Activated naive CD4-positive, alpha-beta T cell treated with anti-CD3 and anti-CD28 coated beads, Interleukin-2, amount 50 U/mL, for 24 hours (primary cell): ENCODE measurements around the gene NCS1.

ENCODE experiments used
- H3K27ac Mint-ChIP-seq: one replicate; pipeline ENCODE4 v1.8.0; 2021; ENCODE audit warnings: mild to moderate bottlenecking, mixed read lengths
- H3K27me3 Mint-ChIP-seq: one replicate; pipeline ENCODE4 v1.8.0; 2021; ENCODE audit warnings: mixed read lengths
- H3K36me3 Mint-ChIP-seq: one replicate; pipeline ENCODE4 v1.8.0; 2021; ENCODE audit warnings: mixed read lengths
- H3K4me1 Mint-ChIP-seq: one replicate; pipeline ENCODE4 v1.8.0; 2021; ENCODE audit warnings: mixed read lengths
- H3K4me3 Mint-ChIP-seq: one replicate; pipeline ENCODE4 v1.8.0; 2021; ENCODE audit warnings: mild to moderate bottlenecking, mixed read lengths
- H3K9me3 Mint-ChIP-seq: one replicate; pipeline ENCODE4 v1.8.0; 2021; ENCODE audit warnings: mixed read lengths

Gene NCS1

GRCh38 chr9:130179331-130179907 is 7.2 kb downstream of the NCS1 start:
- Mint-ChIP-seq H3K27me3 (no peaks in the 10 kb centered on the region), H3K36me3 (no peaks in the 10 kb centered on the region), H3K4me1 (no peaks in the 10 kb centered on the region), H3K4me3 (no peak overlapping the region), H3K27ac (no peak overlapping the region), H3K9me3 (no peaks in the 10 kb centered on the region)

GRCh38 chr9:130180516-130180915 is 8.3 kb downstream of the NCS1 start:
- H3K9me3 Mint-ChIP-seq = no peaks in the 10 kb centered on the region
- H3K4me3 Mint-ChIP-seq = no peak overlapping the region
- no peaks in the 10 kb centered on the region for H3K36me3 Mint-ChIP-seq

GRCh38 chr9:130181678-130182380 is 9.6 kb downstream of the NCS1 start:
- Mint-ChIP-seq H3K36me3 (no peaks in the 10 kb centered on the region), H3K27me3 (no peaks in the 10 kb centered on the region), H3K4me3 (no peak overlapping the region), H3K9me3 (no peaks in the 10 kb centered on the region), H3K27ac (no peak overlapping the region), H3K4me1 (no peaks in the 10 kb centered on the region)

More at GRCh38 chr9:130180516-130180915, 8.3 kb downstream of the NCS1 start:
- H3K27me3 Mint-ChIP-seq = no peaks in the 10 kb centered on the region
- H3K4me1 Mint-ChIP-seq = no peaks in the 10 kb centered on the region
- no peak overlapping the region for H3K27ac Mint-ChIP-seq

GRCh38 chr9:130182381-130182909 is 10.2 kb downstream of the NCS1 start:
- Mint-ChIP-seq H3K36me3 (no peaks in the 10 kb centered on the region), H3K27me3 (no peaks in the 10 kb centered on the region), H3K4me3 (no peak overlapping the region), H3K9me3 (no peaks in the 10 kb centered on the region), H3K27ac (no peak overlapping the region), H3K4me1 (no peaks in the 10 kb centered on the region)

GRCh38 chr9:130183133-130183762 is 11.0 kb downstream of the NCS1 start:
- H3K27me3 Mint-ChIP-seq = no peaks in the 10 kb centered on the region
- no peaks in the 10 kb centered on the region for H3K36me3 Mint-ChIP-seq
- H3K27ac Mint-ChIP-seq = no peak overlapping the region
- no peaks in the 10 kb centered on the region for H3K4me1 Mint-ChIP-seq
- H3K4me3 Mint-ChIP-seq = no peak overlapping the region
- H3K9me3 Mint-ChIP-seq = no peaks in the 10 kb centered on the region

- H3K27ac Mint-ChIP-seq = no peak overlapping the region
- H3K9me3 Mint-ChIP-seq = no peaks in the 10 kb centered on the region
- no peaks in the 10 kb centered on the region for H3K27me3 Mint-ChIP-seq
- no peaks in the 10 kb centered on the region for H3K4me1 Mint-ChIP-seq
- no peaks in the 10 kb centered on the region for H3K36me3 Mint-ChIP-seq
- no peak overlapping the region for H3K4me3 Mint-ChIP-seq
Observed at GRCh38 chr9:130185017-130185416, 12.8 kb downstream of the NCS1 start.

GRCh38 chr9:130185490-130186031 is 13.4 kb downstream of the NCS1 start:
- Mint-ChIP-seq H3K27ac (no peak overlapping the region), H3K4me1 (no peaks in the 10 kb centered on the region), H3K27me3 (no peaks in the 10 kb centered on the region), H3K4me3 (no peak overlapping the region), H3K9me3 (no peaks in the 10 kb centered on the region), H3K36me3 (no peaks in the 10 kb centered on the region)

- Mint-ChIP-seq H3K27ac (no peak overlapping the region), H3K4me3 (no peak overlapping the region), H3K4me1 (no peaks in the 10 kb centered on the region), H3K27me3 (no peaks in the 10 kb centered on the region), H3K9me3 (no peaks in the 10 kb centered on the region), H3K36me3 (no peaks in the 10 kb centered on the region)
Observed at GRCh38 chr9:130186051-130186450, 13.8 kb downstream of the NCS1 start.

GRCh38 chr9:130186839-130187522 is 14.8 kb downstream of the NCS1 start:
- Mint-ChIP-seq H3K27ac (no peak overlapping the region), H3K4me1 (no peaks in the 10 kb centered on the region)

GRCh38 chr9:130187523-130187846 is 15.3 kb downstream of the NCS1 start:
- no peak overlapping the region for H3K4me3 Mint-ChIP-seq
- no peaks in the 10 kb centered on the region for H3K4me1 Mint-ChIP-seq
- H3K9me3 Mint-ChIP-seq = no peaks in the 10 kb centered on the region
- no peaks in the 10 kb centered on the region for H3K27me3 Mint-ChIP-seq
- H3K36me3 Mint-ChIP-seq = no peaks in the 10 kb centered on the region
- H3K27ac Mint-ChIP-seq = no peak overlapping the region

More at GRCh38 chr9:130186839-130187522, 14.8 kb downstream of the NCS1 start:
- Mint-ChIP-seq H3K9me3 (no peaks in the 10 kb centered on the region), H3K27me3 (no peaks in the 10 kb centered on the region), H3K36me3 (no peaks in the 10 kb centered on the region), H3K4me3 (no peak overlapping the region)

GRCh38 chr9:130188860-130189481 is 16.8 kb downstream of the NCS1 start:
- Mint-ChIP-seq H3K9me3 (no peaks in the 10 kb centered on the region), H3K27ac (no peak overlapping the region), H3K36me3 (no peaks in the 10 kb centered on the region)

GRCh38 chr9:130189840-130190239 is 17.6 kb downstream of the NCS1 start:
- Mint-ChIP-seq H3K9me3 (no peaks in the 10 kb centered on the region), H3K27me3 (no peaks in the 10 kb centered on the region), H3K4me3 (no peak overlapping the region), H3K36me3 (no peaks in the 10 kb centered on the region), H3K27ac (no peak overlapping the region), H3K4me1 (no peaks in the 10 kb centered on the region)

More at GRCh38 chr9:130188860-130189481, 16.8 kb downstream of the NCS1 start:
- no peaks in the 10 kb centered on the region for H3K27me3 Mint-ChIP-seq
- no peak overlapping the region for H3K4me3 Mint-ChIP-seq
- H3K4me1 Mint-ChIP-seq = no peaks in the 10 kb centered on the region

GRCh38 chr9:130191068-130191748 is 19.0 kb downstream of the NCS1 start:
- H3K4me1 Mint-ChIP-seq = no peaks in the 10 kb centered on the region
- no peaks in the 10 kb centered on the region for H3K36me3 Mint-ChIP-seq
- no peaks in the 10 kb centered on the region for H3K27me3 Mint-ChIP-seq
- H3K4me3 Mint-ChIP-seq = no peak overlapping the region
- no peak overlapping the region for H3K27ac Mint-ChIP-seq
- no peaks in the 10 kb centered on the region for H3K9me3 Mint-ChIP-seq

- Mint-ChIP-seq H3K27ac (no peak overlapping the region), H3K9me3 (no peaks in the 10 kb centered on the region), H3K36me3 (no peaks in the 10 kb centered on the region)
Observed at GRCh38 chr9:130191749-130192120, 19.5 kb downstream of the NCS1 start.

More at GRCh38 chr9:130191749-130192120, 19.5 kb downstream of the NCS1 start:
- no peaks in the 10 kb centered on the region for H3K27me3 Mint-ChIP-seq
- H3K4me1 Mint-ChIP-seq = no peaks in the 10 kb centered on the region
- H3K4me3 Mint-ChIP-seq = no peak overlapping the region
